Small intestine (tissue), 7 donors: ENCODE data around the gene KCP. TPM values are rescaled to one million over a fixed set of nuclear protein-coding genes. Genes with fewer than 3 reads are reported as not detected.
A peak's percentile ranks its signal among the peaks of the same experiment; 100 is the strongest.

Experiments used
- DNase-seq, 2 donors: peaks; one replicate each; pipeline versions ENCODE4 v3.0.0 to v3.0.0-alpha.2; 2013
- FAIRE-seq: peaks from 2 replicates; lab custom pipeline; 2012; peaks lifted over from hg19 to GRCh38; lab: Jason Lieb, UNC
- H3K27ac ChIP-seq, 3 donors: one replicate each; pipeline ENCODE4 v1.5.1; 2013; ENCODE audit warnings: low read length in 2 of 3, mild to moderate bottlenecking in 2 of 3, control low read depth in 1 of 3, inconsistent platforms in 1 of 3, low read depth in 1 of 3, moderate library complexity in 1 of 3
- H3K27me3 ChIP-seq, 3 donors: one replicate each; pipeline ENCODE4 v1.6.1; 2013; ENCODE audit warnings: low read length in 3 of 3, inconsistent platforms in 1 of 3; ENCODE audit not compliant: control insufficient read depth in 3 of 3, insufficient read depth in 3 of 3
- H3K36me3 ChIP-seq, 3 donors: one replicate each; pipeline ENCODE4 v1.6.1; 2013; ENCODE audit warnings: low read length in 3 of 3, inconsistent platforms in 1 of 3, low read depth in 1 of 3, mild to moderate bottlenecking in 1 of 3, moderate library complexity in 1 of 3; ENCODE audit not compliant: control insufficient read depth in 3 of 3, insufficient read depth in 2 of 3
- H3K4me1 ChIP-seq, 3 donors: one replicate each; pipeline ENCODE4 v1.6.1; 2013; ENCODE audit warnings: low read length in 2 of 3, inconsistent platforms in 1 of 3, low read depth in 1 of 3, mild to moderate bottlenecking in 1 of 3, moderate library complexity in 1 of 3; ENCODE audit not compliant: control insufficient read depth in 3 of 3, insufficient read depth in 2 of 3
- H3K4me3 ChIP-seq, 3 donors: one replicate each; pipeline ENCODE4 v1.5.1; 2013; ENCODE audit warnings: low read length in 3 of 3, control low read depth in 1 of 3, inconsistent platforms in 1 of 3, low read depth in 1 of 3, mild to moderate bottlenecking in 1 of 3, moderate library complexity in 1 of 3
- H3K9me3 ChIP-seq, 2 donors: one replicate each; pipeline ENCODE4 v1.6.1; 2013; ENCODE audit warnings: low read depth in 1 of 2, low read length in 1 of 2; ENCODE audit not compliant: control insufficient read depth in 2 of 2, insufficient read depth in 1 of 2
- WGBS, 3 donors: extraction: QIAGEN DNeasy Blood & Tissue Kit; methylation state at CpG; one replicate each; pipeline ENCODE4 v1.1.7; 2013; 5-methylcytosine and 5-hydroxymethylcytosine counted together
- polyA plus RNA-seq, 4 donors: library from polyadenylated mRNA; stranded (reverse) in 3 of 4; unstranded in 1 of 4; fragments of 200-250 nt in 3 of 4; fragments of 120-200 nt in 1 of 4; gene quantifications; one replicate each; pipeline versions ENCODE4 v1.2.1 to v1.2.3, GENCODE V29; 2013
- donor health status: healthy with polysubstance abuse.
- donor health status: control.
- donor health status: control.
- donor health status: Bipolar disorder and iron deficiency.
- donor health status: healthy.

The KCP gene
- polyA plus RNA-seq, 4 donors: 0.52 to 5.1 (median 1.9) TPM

DNA sequence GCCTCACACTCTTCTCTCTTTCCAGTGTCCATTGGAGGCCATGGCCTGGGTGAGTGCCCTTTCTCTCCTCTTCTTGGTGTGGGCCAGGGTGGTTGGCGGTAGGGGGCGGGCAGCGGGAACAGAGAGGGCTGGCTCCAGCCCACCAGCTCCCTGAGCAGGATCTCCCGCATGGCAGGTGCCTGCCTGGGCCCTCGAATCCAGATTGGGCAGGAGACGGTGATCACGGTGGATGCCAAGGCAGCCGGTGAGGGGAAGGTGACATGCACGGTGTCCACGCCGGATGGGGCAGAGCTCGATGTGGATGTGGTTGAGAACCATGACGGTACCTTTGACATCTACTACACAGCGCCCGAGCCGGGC lies 61.4 kb downstream of the KCP start:
- WGBS, 3 donors: 93 to 95% (median 95%) methylated on average over 14 to 16 of the region's 16 CpGs
- Histone ChIP-seq H3K36me3 (peaks cover 0 to 95% (median 2%) of the 10 kb centered on the region in 3 donors), H3K4me1 (peaks cover 0 to 10% (median 0%) of the 10 kb centered on the region in 3 donors), H3K4me3 (no peak overlapping the region), H3K9me3 (no peaks in the 10 kb centered on the region), H3K27ac (no peak overlapping the region), H3K27me3 (no peaks in the 10 kb centered on the region)
- FAIRE-seq (no peak), DNase-seq (no peak)

DNA sequence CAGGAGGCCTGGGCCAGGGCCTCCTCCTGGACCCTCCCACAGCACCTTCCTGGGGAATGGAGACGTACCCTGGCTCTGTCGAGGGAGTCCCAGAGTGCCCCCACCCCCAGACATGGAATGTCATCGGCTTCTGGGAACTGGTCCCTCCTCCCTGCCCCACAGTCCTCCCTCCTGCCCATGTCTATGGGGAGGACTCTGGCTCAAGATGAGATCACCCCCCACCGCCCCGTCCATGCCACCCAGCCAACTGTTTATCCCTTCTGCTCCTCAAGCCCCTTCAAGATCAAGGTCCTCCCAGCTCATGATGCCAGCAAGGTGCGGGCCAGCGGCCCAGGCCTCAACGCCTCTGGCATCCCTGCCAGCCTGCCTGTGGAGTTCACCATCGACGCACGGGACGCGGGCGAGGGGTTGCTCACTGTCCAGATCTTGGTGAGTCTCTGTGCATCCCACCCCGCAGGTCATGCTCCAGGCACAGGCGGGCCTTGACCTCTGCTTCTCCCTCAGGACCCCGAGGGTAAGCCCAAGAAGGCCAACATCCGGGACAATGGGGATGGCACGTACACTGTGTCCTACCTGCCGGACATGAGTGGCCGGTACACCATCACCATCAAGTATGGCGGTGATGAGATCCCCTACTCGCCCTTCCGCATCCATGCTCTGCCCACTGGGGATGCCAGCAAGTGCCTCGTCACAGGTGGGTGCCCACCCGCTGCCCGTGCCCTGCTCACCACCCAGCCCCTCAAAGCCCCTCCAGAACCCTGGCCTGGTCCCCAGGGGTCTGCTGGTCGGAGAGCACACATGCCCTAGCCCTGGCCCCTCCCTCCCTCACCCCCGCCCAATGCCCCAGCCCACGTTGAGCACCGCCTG lies 62.0 kb downstream of the KCP start:
- no peaks in the 10 kb centered on the region for H3K27me3 ChIP-seq
- no peak overlapping the region for H3K4me3 ChIP-seq
- H3K4me1 ChIP-seq: peaks cover 0 to 10% (median 0%) of the 10 kb centered on the region in 3 donors
- peaks cover 0 to 95% (median 2%) of the 10 kb centered on the region in 3 donors for H3K36me3 ChIP-seq
- H3K27ac ChIP-seq: no peak overlapping the region
- FAIRE-seq (no peak), DNase-seq (no peak)
- H3K9me3 ChIP-seq: no peaks in the 10 kb centered on the region
- WGBS, 3 donors: 91 to 93% (median 92%) methylated on average over 31 of the region's 31 CpGs

DNA sequence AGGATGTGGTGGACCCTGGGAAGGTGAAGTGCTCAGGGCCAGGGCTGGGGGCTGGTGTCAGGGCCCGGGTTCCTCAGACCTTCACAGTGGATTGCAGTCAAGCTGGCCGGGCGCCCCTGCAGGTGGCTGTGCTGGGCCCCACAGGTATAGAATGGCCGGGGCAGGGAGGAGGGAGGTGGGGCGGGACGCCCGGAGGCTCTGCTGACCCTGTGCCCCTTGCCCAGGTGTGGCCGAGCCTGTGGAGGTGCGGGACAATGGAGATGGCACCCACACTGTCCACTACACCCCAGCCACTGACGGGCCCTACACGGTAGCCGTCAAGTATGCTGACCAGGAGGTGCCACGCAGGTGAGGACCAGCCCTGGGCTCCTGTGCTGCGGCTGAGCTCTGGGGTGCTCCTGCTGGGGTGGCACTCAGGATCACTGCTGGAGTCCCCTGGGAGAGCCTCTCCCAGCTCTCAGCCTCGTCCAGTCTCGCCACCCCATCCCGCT lies 62.7 kb downstream of the KCP start:
- H3K4me3 ChIP-seq: no peak overlapping the region
- H3K27ac ChIP-seq: no peak overlapping the region
- H3K36me3 ChIP-seq: peaks cover 0 to 95% (median 2%) of the 10 kb centered on the region in 3 donors
- H3K9me3 ChIP-seq: no peaks in the 10 kb centered on the region
- no peak for DNase-seq
- H3K4me1 ChIP-seq: peaks cover 0 to 10% (median 0%) of the 10 kb centered on the region in 3 donors
- FAIRE-seq: no peak
- no peaks in the 10 kb centered on the region for H3K27me3 ChIP-seq
- WGBS, 3 donors: 85 to 92% (median 89%) methylated on average over 15 to 17 of the region's 17 CpGs

DNA sequence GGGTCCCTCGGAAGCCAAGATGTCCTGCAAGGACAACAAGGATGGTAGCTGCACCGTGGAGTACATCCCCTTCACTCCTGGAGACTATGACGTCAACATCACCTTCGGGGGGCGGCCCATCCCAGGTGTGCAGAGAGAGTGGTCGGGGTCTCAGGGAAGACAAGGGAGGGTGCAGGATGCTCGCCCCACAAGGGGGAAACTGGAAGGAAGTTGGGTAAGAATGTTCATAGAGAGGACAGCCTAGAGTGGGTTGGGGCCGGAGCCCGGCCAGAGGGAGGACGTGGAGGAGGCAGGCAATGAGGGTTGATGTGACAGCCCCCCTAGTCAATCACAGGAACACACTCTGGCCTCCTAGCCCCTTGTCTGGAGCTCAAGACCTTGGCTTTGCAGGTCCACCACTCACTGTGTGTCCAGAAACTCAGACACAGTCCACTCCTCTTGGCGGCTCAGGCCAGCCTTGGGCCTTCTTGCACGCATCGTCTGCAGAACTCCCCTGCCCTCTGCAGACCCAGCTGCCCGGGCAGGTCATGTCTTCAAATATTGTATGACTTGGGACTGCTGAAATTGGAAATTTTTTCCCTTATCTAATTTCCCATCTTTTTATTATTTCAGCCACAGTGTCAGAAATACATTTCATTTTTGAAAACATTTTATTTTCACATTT lies 63.6 kb downstream of the KCP start:
- FAIRE-seq (no peak), DNase-seq (no peak)
- Histone ChIP-seq H3K36me3 (peaks cover 0 to 95% (median 0%) of the 10 kb centered on the region in 3 donors), H3K9me3 (no peaks in the 10 kb centered on the region), H3K27ac (no peak overlapping the region), H3K4me3 (no peak overlapping the region), H3K27me3 (no peaks in the 10 kb centered on the region), H3K4me1 (peaks cover 0 to 10% (median 0%) of the 10 kb centered on the region in 3 donors)
- WGBS, 3 donors: 90 to 94% (median 92%) methylated on average over 14 of the region's 14 CpGs

DNA sequence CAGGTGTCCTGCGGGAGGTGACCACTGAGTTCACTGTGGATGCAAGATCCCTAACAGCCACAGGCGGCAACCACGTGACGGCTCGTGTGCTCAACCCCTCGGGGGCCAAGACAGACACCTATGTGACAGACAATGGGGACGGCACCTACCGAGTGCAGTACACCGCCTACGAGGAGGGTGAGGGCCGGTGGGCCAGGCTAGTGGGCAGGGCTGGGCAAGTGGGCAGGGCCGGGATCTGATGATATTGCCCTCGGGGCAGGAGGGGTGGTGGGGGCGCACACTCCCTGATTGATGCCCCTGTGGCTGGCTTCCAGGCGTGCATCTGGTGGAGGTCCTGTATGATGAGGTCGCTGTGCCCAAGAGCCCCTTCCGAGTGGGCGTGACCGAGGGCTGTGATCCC lies 64.5 kb downstream of the KCP start:
- H3K4me3 ChIP-seq: no peak overlapping the region
- H3K27me3 ChIP-seq: no peaks in the 10 kb centered on the region
- H3K27ac ChIP-seq: no peak overlapping the region
- DNase-seq (no peak), FAIRE-seq (no peak)
- no peaks in the 10 kb centered on the region for H3K9me3 ChIP-seq
- peaks cover 0 to 96% (median 0%) of the 10 kb centered on the region in 3 donors for H3K36me3 ChIP-seq
- whole genome bisulfite sequencing, 3 donors: 84 to 86% (median 85%) methylated on average over 16 to 19 of the region's 19 CpGs
- peaks cover 0 to 10% (median 0%) of the 10 kb centered on the region in 3 donors for H3K4me1 ChIP-seq

DNA sequence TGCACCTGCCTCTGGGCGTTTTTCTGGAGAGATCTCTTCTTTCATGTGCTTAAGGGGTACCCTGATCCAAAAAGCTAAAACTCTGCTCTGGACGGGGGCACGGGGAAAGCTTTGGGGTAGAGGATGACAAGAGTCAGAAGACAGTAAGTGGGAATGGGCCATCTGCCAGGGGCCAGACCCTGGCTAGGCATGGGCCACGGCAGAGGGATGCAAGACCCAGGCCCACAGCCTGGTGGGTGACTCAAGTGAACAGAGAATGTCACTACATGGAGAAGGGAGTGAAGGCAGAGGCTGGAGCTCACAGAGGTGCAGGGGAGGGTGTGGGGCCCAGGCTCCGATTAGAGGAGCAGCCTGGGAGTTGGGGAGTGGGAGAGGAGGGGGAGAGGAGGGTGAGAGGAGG lies 65.0 kb downstream of the KCP start:
- 84 to 87% (median 84%) methylated on average over 5 of the region's 5 CpGs for WGBS, 3 donors
- no peak overlapping the region for H3K27ac ChIP-seq
- no peak overlapping the region for H3K4me3 ChIP-seq
- no peaks in the 10 kb centered on the region for H3K27me3 ChIP-seq
- FAIRE-seq: no peak
- H3K9me3 ChIP-seq: no peaks in the 10 kb centered on the region
- H3K36me3 ChIP-seq: peaks cover 0 to 96% (median 0%) of the 10 kb centered on the region in 3 donors
- DNase-seq: no peak
- H3K4me1 ChIP-seq: peaks cover 0 to 9% (median 0%) of the 10 kb centered on the region in 3 donors

DNA sequence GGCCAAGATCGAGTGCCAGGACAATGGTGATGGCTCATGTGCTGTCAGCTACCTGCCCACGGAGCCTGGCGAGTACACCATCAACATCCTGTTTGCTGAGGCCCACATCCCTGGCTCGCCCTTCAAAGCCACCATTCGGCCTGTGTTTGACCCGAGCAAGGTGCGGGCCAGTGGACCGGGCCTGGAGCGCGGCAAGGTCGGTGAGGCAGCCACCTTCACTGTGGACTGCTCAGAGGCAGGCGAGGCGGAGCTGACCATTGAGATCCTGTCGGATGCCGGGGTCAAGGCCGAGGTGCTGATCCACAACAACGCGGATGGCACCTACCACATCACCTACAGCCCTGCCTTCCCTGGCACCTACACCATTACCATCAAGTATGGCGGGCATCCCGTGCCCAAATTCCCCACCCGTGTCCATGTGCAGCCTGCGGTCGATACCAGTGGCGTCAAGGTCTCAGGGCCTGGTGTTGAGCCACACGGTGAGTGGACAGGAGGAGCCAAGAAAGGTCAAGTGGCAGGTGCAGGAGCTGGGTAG lies 65.7 kb downstream of the KCP start:
- peaks cover 0 to 96% (median 0%) of the 10 kb centered on the region in 3 donors for H3K36me3 ChIP-seq
- DNase-seq: no peak
- WGBS, 3 donors: 90 to 94% (median 94%) methylated on average over 25 of the region's 25 CpGs
- FAIRE-seq: no peak
- peaks cover 0 to 3% (median 0%) of the 10 kb centered on the region in 3 donors for H3K4me1 ChIP-seq
- no peak overlapping the region for H3K4me3 ChIP-seq
- no peaks in the 10 kb centered on the region for H3K27me3 ChIP-seq
- H3K9me3 ChIP-seq: no peaks in the 10 kb centered on the region
- no peak overlapping the region for H3K27ac ChIP-seq

DNA sequence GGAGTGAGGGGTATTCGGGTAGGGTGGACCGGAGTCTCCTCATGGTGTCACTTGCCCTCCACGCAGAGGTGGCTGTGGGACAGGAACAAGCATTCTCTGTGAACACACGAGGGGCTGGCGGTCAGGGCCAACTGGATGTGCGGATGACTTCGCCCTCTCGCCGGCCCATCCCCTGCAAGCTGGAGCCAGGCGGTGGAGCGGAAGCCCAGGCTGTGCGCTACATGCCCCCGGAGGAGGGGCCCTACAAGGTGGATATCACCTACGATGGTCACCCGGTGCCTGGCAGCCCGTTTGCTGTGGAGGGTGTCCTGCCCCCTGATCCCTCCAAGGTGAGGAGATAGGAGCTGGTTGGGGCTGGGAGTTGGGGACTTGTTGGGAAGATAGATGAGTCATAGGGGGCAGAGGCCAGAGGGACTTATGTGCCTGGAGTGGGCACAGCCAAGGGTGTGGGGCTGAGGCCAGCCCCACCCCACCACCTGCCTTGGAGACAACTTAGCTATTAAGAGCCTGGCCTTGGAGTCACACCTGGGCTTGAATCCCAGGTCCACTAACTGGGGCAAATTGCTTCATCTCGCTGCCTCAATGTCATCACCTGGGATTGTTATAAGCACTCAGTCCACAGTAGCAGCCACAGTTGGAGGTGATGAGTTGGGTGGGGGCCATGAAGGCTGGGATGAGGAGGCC lies 66.4 kb downstream of the KCP start:
- 83 to 92% (median 90%) methylated on average over 17 of the region's 17 CpGs for WGBS, 3 donors
- Histone ChIP-seq H3K27me3 (no peaks in the 10 kb centered on the region), H3K9me3 (no peaks in the 10 kb centered on the region), H3K27ac (no peak overlapping the region), H3K4me3 (no peak overlapping the region), H3K36me3 (peaks cover 0 to 96% (median 0%) of the 10 kb centered on the region in 3 donors), H3K4me1 (no peaks in the 10 kb centered on the region)
- DNase-seq (peak in 1 of 2 donors; percentile 13), FAIRE-seq (no peak)
